Astrocyte of the cerebellum (primary cell): ENCODE results near the gene KDM4C.

Experiments
- DNase-seq: peaks from one replicate; pipeline ENCODE4 v3.0.0-alpha.2; 2011; ENCODE audit warnings: low read depth
- H3K4me3 ChIP-seq: 2 replicates; pipeline ENCODE4 v1.5.1; 2011; ENCODE audit warnings: mild to moderate bottlenecking, low read depth, low read length, moderate library complexity
- in situ Hi-C: cut with HindIII; loops from 2 replicates; pipeline ENCODE4 v1.10.0; 2017; ENCODE audit warnings: low sequenced_read_pairs
- TF ChIP-seq, protein P1 (sequence below): IDR thresholded peaks from 2 replicates; pipeline ENCODE4 v1.5.1; 2012; ENCODE audit warnings: low read length, low read depth, moderate library complexity, mild to moderate bottlenecking; ENCODE audit errors: missing control alignments

Gene KDM4C

GRCh38 chr9:6829536-6829935 is 71.8 kb downstream of the KDM4C start:
- TF ChIP-seq, protein P1, sequence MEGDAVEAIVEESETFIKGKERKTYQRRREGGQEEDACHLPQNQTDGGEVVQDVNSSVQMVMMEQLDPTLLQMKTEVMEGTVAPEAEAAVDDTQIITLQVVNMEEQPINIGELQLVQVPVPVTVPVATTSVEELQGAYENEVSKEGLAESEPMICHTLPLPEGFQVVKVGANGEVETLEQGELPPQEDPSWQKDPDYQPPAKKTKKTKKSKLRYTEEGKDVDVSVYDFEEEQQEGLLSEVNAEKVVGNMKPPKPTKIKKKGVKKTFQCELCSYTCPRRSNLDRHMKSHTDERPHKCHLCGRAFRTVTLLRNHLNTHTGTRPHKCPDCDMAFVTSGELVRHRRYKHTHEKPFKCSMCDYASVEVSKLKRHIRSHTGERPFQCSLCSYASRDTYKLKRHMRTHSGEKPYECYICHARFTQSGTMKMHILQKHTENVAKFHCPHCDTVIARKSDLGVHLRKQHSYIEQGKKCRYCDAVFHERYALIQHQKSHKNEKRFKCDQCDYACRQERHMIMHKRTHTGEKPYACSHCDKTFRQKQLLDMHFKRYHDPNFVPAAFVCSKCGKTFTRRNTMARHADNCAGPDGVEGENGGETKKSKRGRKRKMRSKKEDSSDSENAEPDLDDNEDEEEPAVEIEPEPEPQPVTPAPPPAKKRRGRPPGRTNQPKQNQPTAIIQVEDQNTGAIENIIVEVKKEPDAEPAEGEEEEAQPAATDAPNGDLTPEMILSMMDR, result no peak
- no peak overlapping the region for H3K4me3 ChIP-seq
- in situ Hi-C loops, result no loop called here
- no peak for DNase-seq

- no peak overlapping the region for H3K4me3 ChIP-seq
- in situ Hi-C loops, result no loop called here
- TF ChIP-seq, protein P1, result no peak
- DNase-seq, result no peak
Observed at GRCh38 chr9:6833518-6834192, 75.9 kb downstream of the KDM4C start.

DNA sequence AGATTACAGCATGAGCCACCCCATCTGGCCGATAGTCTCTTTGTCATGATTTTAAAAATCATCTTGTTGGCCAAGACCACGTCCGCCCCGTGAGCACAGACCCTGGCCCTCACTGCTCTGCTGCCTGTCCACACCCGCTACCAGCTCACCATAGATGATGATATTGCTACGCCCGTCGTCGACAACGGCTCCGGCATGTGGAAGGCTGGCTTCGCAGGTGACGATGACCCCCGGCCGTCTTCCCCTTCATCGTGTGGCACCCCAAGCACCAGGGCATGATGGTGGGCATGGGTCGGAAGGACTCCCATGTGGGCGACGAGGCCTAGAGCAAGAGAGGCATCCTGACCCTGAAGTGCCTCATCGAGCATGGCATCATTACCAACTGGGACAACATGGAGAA is 76.5 kb downstream of the KDM4C start:
- H3K4me3 ChIP-seq, result no peak overlapping the region
- TF ChIP-seq, protein P1, result no peak
- in situ Hi-C loops, result no loop called here
- no peak for DNase-seq

GRCh38 chr9:6838158-6838557 is 80.4 kb downstream of the KDM4C start:
- TF ChIP-seq, protein P1, result no peak
- H3K4me3 ChIP-seq, result no peak overlapping the region
- DNase-seq, result peak; percentile 5
- in situ Hi-C loops, result no loop called here

DNA sequence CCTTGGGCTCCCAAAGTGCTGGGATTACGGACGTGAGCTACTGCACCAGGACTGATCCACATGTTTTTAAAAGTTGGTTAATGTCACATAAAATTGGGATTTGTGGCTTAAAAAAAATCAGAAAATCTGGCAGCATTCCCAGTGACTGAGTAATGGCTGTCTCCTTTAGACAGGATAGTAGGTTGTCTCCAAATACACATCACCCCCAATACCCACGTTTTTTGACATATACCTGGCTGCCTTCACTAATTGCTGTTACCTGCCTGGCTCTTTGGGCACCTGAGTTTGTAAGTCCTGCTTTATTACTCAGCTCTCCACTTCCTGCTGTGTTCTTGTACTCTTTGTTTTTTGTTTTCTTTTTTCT is 84.8 kb downstream of the KDM4C start:
- peak; percentile 15 for DNase-seq
- in situ Hi-C loops, result no loop called here
- TF ChIP-seq, protein P1, result no peak
- H3K4me3 ChIP-seq, result no peak overlapping the region

DNA sequence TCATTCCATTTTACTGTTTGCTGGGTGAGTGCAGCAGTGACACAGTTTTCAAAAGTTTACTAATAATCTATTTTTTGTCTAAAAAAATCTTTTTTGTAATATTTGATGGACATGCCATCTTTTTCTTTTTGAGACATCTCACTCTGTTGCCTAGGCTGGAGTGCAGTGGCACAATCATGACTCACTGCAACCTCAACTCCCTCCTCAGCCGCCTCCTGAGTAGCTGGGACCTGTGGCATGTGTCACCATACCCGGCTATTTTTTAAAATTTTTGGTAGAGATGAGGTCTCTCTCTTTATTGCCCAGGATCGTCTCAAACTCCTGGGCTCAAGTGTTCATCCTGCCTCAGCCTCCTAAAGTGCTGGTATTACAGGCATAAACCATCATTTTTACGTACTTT is 86.0 kb downstream of the KDM4C start:
- TF ChIP-seq, protein P1, result no peak
- in situ Hi-C loops, result no loop called here
- H3K4me3 ChIP-seq, result no peak overlapping the region
- no peak for DNase-seq
